ENCODE results near the gene XPNPEP1.

DNA sequence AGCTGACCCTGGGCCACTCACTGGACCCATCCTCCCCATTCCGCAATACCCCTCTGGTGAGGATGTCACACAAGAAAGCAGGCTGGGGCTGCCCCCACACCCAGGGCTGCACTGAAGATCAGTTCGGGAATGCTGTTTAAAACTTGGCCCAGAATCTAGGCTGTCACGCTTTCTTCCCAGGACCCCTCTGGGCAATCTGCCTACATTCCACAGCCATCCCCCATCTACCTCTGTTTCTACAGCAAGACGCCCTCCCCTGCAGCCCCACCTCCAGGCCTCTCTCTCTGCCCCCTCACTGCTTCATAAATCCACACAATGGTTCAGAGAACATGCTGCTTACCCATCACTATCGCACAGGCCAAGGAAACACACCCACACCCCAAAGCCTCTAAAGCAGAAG lies 36.1 kb downstream of the XPNPEP1 start:
- no peak for TF ChIP-seq ZNF274 (IDR thresholded peaks at IDR 0.05; ENCODE audit: low read depth, low read length)
- TF ChIP-seq SUZ12 (IDR thresholded peaks at IDR 0.05; ENCODE audit: extremely low read depth, insufficient read depth, insufficient read length), result no peak
